ENCODE measurements around the gene USP22.
A peak's percentile ranks its signal among the peaks of the same experiment; 100 is the strongest.
"Not testable (repeated sequence)": the region's sequence is repeated elsewhere in the genome, so short reads cannot be mapped to it uniquely, and the experiment has no call there.

The USP22 gene

DNA sequence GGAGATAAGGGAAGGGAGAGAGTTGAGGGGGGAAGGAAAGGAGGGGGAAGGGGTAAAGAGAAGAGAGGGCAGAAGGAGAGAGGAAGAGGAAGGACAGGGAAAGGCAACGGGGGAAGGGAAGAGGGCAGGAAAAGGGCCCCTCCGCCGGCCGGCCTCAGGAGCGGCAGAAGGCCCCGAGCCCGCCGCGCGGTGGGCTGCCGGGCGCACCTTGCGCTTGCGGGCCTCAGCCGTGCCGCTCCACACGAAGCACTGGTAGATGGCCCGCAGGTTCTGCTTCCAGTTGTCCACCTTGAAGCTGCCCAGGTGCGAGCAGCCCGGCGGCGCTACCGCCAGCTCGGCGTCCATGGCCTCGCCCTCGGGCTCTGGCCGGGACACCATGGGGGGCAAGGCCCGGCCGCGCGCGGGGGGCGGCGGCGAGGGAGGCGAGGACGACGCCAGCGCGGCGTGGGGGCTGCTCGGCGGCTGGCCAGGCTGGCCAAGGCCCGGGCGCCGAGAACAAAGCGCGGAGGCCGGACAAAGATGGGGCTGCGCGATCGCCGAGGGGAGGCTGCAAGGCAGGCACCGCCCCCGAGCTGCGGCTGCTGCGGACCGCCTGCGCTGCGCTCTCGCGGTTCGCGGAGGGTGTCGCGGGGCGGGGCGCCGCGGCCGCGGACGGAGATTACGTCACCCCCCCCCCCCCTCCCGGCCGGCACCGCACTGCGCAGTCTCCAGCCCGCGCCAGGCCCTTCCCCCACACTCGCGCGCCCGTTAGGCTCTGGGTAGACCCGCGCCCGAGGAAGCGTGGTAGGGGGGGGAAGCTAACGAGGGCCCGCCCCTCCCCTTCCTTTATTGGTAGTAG is at the start of gene USP22:
TSS of gene USP22 (minus strand) at position 554 of the 838 bp plus-strand sequence. CDS start at position 378, 176 bp downstream.
- in situ Hi-C loops (cut with HindIII; ENCODE audit: low sequenced_read_pairs) = no loop called here
- peak within 1 kb of the TSS; percentile 91 for H3K4me3 ChIP-seq (ENCODE audit: low read depth, low read length)
- TF ChIP-seq, protein P1, sequence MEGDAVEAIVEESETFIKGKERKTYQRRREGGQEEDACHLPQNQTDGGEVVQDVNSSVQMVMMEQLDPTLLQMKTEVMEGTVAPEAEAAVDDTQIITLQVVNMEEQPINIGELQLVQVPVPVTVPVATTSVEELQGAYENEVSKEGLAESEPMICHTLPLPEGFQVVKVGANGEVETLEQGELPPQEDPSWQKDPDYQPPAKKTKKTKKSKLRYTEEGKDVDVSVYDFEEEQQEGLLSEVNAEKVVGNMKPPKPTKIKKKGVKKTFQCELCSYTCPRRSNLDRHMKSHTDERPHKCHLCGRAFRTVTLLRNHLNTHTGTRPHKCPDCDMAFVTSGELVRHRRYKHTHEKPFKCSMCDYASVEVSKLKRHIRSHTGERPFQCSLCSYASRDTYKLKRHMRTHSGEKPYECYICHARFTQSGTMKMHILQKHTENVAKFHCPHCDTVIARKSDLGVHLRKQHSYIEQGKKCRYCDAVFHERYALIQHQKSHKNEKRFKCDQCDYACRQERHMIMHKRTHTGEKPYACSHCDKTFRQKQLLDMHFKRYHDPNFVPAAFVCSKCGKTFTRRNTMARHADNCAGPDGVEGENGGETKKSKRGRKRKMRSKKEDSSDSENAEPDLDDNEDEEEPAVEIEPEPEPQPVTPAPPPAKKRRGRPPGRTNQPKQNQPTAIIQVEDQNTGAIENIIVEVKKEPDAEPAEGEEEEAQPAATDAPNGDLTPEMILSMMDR (IDR thresholded peaks at IDR 0.05; ENCODE audit: low read depth, low read length, missing control alignments) = no peak
- no peak for DNase-seq (ENCODE audit: low read depth)

DNA sequence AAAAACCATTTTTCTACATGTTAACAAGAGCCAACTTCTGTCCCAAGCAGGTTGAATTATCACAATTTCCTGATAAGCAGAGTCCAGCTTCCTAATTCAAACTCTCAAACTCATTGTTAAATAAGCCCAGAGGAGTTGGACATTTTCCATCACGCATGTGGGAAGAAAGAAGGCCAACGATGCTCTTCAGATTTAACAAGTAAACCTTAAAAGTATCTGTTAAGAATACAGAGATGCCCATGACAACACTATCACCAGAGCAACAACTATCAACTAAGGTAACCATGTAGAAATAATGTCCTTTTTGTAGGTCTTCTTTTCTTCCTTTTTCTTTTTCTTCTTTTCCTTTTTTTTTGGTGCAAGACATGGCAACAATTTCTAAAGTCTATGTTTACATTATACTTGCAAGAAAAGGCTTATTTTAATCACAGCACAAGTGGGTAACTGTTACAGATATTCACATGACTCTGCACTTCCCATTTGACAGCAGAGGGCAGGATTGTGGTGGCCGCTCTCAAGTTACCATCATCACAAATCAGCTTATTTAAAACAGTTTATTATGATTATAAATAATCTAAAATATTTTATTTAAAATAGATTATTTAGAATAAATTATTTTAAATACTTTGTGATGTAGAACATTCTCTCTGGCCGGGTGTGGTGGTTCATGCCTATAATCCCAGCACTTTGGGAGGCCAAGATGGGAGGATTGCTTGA is 48.2 kb upstream of the USP22 start:
- TF ChIP-seq, protein P1 (IDR thresholded peaks at IDR 0.05; ENCODE audit: low read depth, low read length, missing control alignments) = no peak
- H3K4me3 ChIP-seq (ENCODE audit: low read depth, low read length) = no peak overlapping the region
- in situ Hi-C loops (cut with HindIII; ENCODE audit: low sequenced_read_pairs) = no loop called here
- DNase-seq (ENCODE audit: low read depth) = no peak

DNA sequence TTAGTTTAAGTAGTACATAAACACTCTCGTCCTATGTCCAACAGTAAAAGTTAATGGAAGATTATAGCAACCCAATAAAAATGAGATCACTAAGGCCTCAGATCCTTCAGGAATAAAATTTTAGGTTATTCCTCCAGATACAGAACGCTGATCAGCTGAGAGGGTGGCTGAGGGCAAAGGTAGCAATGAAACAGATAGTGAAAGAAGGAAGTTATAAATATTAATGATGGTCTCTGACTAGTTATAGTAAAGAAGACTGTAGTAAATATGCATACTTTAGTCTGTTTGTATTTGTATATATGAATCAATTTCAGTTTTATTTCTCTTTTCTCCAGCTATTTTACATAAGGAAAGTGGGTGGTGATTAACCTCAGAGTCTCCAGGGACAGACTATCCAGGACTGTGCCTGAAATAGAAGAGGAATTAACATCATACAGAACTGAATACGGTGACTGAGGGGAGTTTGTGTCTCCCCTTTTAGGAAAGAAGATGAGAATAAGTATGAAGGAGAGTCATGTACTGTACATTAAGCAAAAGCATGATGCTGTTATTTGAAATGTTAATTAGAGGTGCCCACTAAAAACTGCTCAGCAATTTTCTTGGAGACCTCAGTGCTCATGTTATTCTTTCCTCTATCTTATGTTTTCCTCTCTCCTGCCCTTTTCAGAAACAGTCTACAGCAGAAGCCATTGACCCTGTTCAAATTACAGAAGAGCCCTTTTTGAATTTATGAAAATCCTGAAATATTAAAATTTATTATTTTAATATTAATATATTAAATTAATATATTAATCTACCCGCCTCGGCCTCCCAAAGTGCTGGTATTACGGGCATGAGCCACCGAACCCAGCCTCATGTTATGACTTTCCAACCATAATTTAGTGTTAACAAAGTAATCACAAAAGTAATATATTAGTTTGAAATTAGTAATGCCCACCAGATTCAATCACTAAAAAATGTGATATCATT is 47.4 kb upstream of the USP22 start:
- TF ChIP-seq, protein P1 (IDR thresholded peaks at IDR 0.05; ENCODE audit: low read depth, low read length, missing control alignments) = no peak
- in situ Hi-C loops (cut with HindIII; ENCODE audit: low sequenced_read_pairs) = no loop called here
- no peak overlapping the region for H3K4me3 ChIP-seq (ENCODE audit: low read depth, low read length)
- no peak for DNase-seq (ENCODE audit: low read depth)

DNA sequence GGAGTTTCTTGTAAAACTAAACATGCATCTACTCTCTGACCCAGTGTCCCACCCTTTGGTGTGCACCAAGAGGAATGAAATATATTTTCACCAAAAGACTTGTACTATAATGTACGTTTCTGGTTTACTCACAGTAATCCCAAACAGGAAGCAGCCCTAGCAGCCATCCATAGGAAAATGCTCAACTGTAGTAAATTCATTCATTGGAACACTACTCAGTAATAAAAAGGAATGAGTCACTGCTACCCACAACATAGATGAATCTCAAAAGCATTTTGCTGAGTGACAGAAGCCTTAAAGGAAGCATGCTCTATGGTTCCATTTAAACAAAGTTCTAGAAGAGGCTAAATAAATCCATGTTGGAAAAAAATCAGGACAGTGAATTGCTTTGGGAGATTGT is 46.3 kb upstream of the USP22 start:
- no peak for DNase-seq (ENCODE audit: low read depth)
- no peak overlapping the region for H3K4me3 ChIP-seq (ENCODE audit: low read depth, low read length)
- TF ChIP-seq, protein P1 (IDR thresholded peaks at IDR 0.05; ENCODE audit: low read depth, low read length, missing control alignments) = no peak
- in situ Hi-C loops (cut with HindIII; ENCODE audit: low sequenced_read_pairs) = no loop called here

DNA sequence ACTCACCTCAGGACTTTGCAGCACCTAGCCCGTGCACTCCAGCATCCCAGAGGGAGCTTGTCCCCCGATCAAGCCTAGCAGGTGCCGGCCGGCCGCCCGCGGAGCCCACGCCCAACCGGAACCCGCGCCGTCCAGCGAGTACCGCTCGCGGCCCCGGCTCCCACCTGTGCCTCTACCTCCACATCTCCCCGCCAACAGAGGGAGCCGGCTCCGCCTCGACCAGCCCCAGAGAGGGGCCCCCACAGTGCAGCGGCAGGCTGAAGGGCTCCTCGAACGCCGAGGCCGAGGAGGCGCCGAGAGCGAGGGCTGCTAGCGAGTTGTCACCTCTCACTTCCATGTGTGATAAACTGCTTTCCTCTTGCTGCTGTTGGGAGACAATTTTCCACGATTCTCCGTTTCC is 42.9 kb upstream of the USP22 start:
- H3K4me3 ChIP-seq (ENCODE audit: low read depth, low read length) = no peak overlapping the region
- TF ChIP-seq, protein P1 (IDR thresholded peaks at IDR 0.05; ENCODE audit: low read depth, low read length, missing control alignments) = no peak
- no peak for DNase-seq (ENCODE audit: low read depth)
- in situ Hi-C loops (cut with HindIII; ENCODE audit: low sequenced_read_pairs) = no loop called here

DNA sequence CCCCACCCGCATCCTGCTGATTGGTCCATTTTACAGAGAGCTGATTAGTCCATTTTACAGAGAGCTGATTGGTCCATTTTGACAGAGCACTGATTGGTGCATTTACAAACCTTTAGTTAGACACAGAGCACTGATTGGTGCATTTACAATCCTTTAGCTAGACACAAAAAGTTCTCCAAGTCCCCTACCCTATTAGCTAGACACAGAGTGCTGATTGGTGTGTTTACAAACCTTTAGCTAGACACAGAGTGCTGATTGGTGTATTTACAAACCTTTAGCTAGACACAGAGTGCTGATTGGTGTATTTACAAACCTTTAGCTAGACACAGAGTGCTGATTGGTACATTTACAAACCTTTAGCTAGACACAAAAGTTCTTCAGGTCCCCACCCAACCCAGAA is 42.5 kb upstream of the USP22 start:
- DNase-seq (ENCODE audit: low read depth); in situ Hi-C loops (cut with HindIII; ENCODE audit: low sequenced_read_pairs); H3K4me3 ChIP-seq (ENCODE audit: low read depth, low read length): not testable (repeated sequence)

All from astrocyte of the cerebellum (primary cell).